Measurements from ENCODE around the gene FHL1. TPM values are rescaled to one million over a fixed set of nuclear protein-coding genes. Genes with fewer than 3 reads are reported as not detected.

FHL1 gene
- total RNA-seq, 1 experiment from 2014 or later = 0.73 TPM

DNA sequence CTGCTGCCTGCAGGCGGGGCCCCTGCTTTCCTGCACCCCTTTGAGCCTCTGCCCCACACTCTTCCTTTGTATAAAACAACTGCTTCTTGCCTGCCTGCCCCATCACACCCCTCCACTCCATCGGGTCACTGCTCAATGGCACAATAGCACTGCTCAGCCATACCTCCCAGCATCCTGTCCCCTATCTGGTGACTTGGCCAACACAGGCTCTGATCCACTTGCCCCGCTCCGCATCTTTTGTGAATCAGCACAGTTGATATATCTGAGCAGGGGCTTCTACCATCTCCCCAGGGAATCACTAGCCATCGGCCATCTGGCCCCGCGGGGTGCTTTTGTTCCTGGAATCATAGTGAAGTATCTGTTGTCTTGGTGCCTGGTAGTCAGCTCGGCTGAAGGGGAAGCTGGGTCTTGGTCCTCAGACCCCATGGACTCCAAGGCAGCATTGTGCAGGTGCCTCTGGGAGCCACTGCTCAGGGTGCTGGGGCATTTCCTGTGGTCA lies 58.6 kb downstream of the FHL1 start:
- Mint-ChIP-seq H3K36me3 (ENCODE audit: insufficient read depth, unreplicated experiment) (no peaks in the 10 kb centered on the region), H3K27ac (ENCODE audit: unreplicated experiment) (no peak overlapping the region), H3K9me3 (ENCODE audit: low read depth, unreplicated experiment) (no peaks in the 10 kb centered on the region), H3K4me3 (ENCODE audit: low read depth, unreplicated experiment) (no peak overlapping the region), H3K4me1 (ENCODE audit: low read depth, unreplicated experiment) (peaks cover 19% of the 10 kb centered on the region), H3K27me3 (ENCODE audit: unreplicated experiment) (peaks cover 8% of the 10 kb centered on the region)
- BruUV-seq (replicated peaks) = no TSS peak
- intact Hi-C loops (cut with micrococcal nuclease; ENCODE audit: unreplicated experiment) = no loop called here
- CTCF ChIA-PET = no interaction called here
- DNase-seq = no peak
- TF ChIP-seq, protein P1, sequence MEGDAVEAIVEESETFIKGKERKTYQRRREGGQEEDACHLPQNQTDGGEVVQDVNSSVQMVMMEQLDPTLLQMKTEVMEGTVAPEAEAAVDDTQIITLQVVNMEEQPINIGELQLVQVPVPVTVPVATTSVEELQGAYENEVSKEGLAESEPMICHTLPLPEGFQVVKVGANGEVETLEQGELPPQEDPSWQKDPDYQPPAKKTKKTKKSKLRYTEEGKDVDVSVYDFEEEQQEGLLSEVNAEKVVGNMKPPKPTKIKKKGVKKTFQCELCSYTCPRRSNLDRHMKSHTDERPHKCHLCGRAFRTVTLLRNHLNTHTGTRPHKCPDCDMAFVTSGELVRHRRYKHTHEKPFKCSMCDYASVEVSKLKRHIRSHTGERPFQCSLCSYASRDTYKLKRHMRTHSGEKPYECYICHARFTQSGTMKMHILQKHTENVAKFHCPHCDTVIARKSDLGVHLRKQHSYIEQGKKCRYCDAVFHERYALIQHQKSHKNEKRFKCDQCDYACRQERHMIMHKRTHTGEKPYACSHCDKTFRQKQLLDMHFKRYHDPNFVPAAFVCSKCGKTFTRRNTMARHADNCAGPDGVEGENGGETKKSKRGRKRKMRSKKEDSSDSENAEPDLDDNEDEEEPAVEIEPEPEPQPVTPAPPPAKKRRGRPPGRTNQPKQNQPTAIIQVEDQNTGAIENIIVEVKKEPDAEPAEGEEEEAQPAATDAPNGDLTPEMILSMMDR (IDR thresholded peaks at IDR 0.05; ENCODE audit: unreplicated experiment) = no peak

DNA sequence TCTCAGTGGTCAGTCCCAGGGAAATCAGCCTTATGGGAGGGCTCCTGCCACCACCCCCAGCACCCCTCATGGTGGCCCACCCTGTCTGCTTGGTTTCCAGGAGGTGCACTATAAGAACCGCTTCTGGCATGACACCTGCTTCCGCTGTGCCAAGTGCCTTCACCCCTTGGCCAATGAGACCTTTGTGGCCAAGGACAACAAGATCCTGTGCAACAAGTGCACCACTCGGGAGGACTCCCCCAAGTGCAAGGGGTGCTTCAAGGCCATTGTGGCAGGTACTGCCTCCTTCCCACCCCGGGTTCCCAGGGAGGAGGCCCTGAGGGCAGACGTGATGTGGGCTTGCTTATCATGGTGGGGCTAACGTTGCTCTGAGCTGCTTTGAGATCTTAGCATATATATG lies 59.6 kb downstream of the FHL1 start:
- Mint-ChIP-seq H3K36me3 (ENCODE audit: insufficient read depth, unreplicated experiment) (no peaks in the 10 kb centered on the region), H3K27me3 (ENCODE audit: unreplicated experiment) (peaks cover 8% of the 10 kb centered on the region), H3K27ac (ENCODE audit: unreplicated experiment) (no peak overlapping the region), H3K9me3 (ENCODE audit: low read depth, unreplicated experiment) (no peaks in the 10 kb centered on the region), H3K4me1 (ENCODE audit: low read depth, unreplicated experiment) (peaks cover 19% of the 10 kb centered on the region), H3K4me3 (ENCODE audit: low read depth, unreplicated experiment) (no peak overlapping the region)
- CTCF ChIA-PET = no interaction called here
- TF ChIP-seq, protein P1 (IDR thresholded peaks at IDR 0.05; ENCODE audit: unreplicated experiment) = no peak
- no peak for DNase-seq
- intact Hi-C loops (cut with micrococcal nuclease; ENCODE audit: unreplicated experiment) = no loop called here
- BruUV-seq (replicated peaks) = no TSS peak

DNA sequence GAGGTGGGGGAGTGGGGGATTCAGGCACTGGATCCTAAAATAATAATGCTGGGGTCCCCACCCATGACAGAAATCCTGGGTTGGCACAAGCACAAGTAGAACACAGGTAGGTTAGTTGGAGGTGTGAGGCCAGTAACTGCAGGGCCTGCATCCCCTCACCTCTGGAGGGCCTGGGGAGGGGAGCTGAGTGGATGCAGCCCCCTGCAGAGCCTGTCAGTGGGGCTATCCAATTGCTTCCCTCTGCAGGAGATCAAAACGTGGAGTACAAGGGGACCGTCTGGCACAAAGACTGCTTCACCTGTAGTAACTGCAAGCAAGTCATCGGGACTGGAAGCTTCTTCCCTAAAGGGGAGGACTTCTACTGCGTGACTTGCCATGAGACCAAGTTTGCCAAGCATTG lies 60.2 kb downstream of the FHL1 start:
- intact Hi-C loops (cut with micrococcal nuclease; ENCODE audit: unreplicated experiment) = no loop called here
- Mint-ChIP-seq H3K27ac (ENCODE audit: unreplicated experiment) (no peak overlapping the region), H3K27me3 (ENCODE audit: unreplicated experiment) (peaks cover 8% of the 10 kb centered on the region), H3K4me3 (ENCODE audit: low read depth, unreplicated experiment) (no peak overlapping the region), H3K4me1 (ENCODE audit: low read depth, unreplicated experiment) (peaks cover 19% of the 10 kb centered on the region), H3K36me3 (ENCODE audit: insufficient read depth, unreplicated experiment) (no peaks in the 10 kb centered on the region), H3K9me3 (ENCODE audit: low read depth, unreplicated experiment) (no peaks in the 10 kb centered on the region)
- CTCF ChIA-PET = no interaction called here
- DNase-seq = no peak
- TF ChIP-seq, protein P1 (IDR thresholded peaks at IDR 0.05; ENCODE audit: unreplicated experiment) = no peak
- BruUV-seq (replicated peaks) = no TSS peak

DNA sequence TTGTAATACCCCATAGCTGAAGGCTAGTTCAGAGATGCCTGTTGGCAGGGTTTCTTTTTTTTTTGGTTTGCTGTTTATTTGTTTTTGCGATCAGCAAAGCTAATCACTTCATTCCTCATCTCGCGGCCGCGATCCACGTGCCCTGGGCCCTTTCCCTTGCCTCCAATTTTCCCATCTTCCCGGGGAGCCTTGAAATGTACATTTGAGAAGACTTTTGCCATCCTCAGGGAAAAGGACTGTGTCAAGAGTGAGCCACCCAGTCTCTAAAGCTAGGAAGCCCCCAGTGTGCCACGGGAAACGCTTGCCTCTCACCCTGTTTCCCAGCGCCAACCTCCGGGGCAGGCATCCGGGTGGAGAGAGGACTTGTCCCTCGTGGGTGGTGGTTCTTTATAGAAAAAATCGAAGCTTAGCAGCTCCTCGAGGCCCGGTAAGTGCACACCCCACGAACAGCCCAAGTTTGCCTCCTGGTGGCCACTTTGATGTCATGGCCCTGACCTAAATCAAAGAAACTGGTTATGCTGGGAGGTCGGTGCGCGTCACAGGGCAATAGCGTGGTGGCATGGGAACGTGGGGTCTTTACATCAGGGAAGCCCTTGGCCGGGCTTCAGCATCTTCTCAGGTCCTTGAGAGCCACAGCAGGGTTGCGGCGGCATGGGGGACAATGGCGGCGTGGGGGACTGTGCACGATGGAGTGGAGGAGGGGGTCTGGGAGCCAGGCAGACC lies 61.8 kb downstream of the FHL1 start:
- no peak overlapping the region for H3K27ac Mint-ChIP-seq (ENCODE audit: unreplicated experiment)
- H3K9me3 Mint-ChIP-seq (ENCODE audit: low read depth, unreplicated experiment) = no peaks in the 10 kb centered on the region
- peak; percentile 56 for DNase-seq
- intact Hi-C loops (cut with micrococcal nuclease; ENCODE audit: unreplicated experiment) = loop anchor here (2.0 kb wide), 1 partner anchor 180 kb away; no protein-coding TSS in a partner anchor
- peaks cover 19% of the 10 kb centered on the region for H3K4me1 Mint-ChIP-seq (ENCODE audit: low read depth, unreplicated experiment)
- no peaks in the 10 kb centered on the region for H3K36me3 Mint-ChIP-seq (ENCODE audit: insufficient read depth, unreplicated experiment)
- BruUV-seq (replicated peaks) = no TSS peak
- TF ChIP-seq, protein P1 (IDR thresholded peaks at IDR 0.05; ENCODE audit: unreplicated experiment) = peak; percentile 61
- no peak overlapping the region for H3K4me3 Mint-ChIP-seq (ENCODE audit: low read depth, unreplicated experiment)
- CTCF ChIA-PET = interaction anchor here (0.8 to 1.1 kb wide), 6 partner anchors 12 to 181 kb away, joined by 3 to 19 read pairs (median 3); no protein-coding TSS in a partner anchor
- H3K27me3 Mint-ChIP-seq (ENCODE audit: unreplicated experiment) = peaks cover 8% of the 10 kb centered on the region
